Retinal pigment epithelial cell (primary cell): ENCODE results near the gene S100A10.

Experiments
- DNase-seq: peaks from one replicate; pipeline ENCODE4 v3.0.0-alpha.2; 2010; ENCODE audit warnings: low read depth
- H3K4me3 ChIP-seq: 2 replicates; pipeline ENCODE4 v1.5.1; 2011; ENCODE audit warnings: mild to moderate bottlenecking, low read length, control low read depth, moderate library complexity
- TF ChIP-seq, protein P1 (sequence below): conservative IDR thresholded peaks from 2 replicates; pipeline ENCODE4 v1.5.1; 2011; ENCODE audit warnings: low read depth, low read length, control low read depth, inconsistent platforms

The S100A10 gene

DNA sequence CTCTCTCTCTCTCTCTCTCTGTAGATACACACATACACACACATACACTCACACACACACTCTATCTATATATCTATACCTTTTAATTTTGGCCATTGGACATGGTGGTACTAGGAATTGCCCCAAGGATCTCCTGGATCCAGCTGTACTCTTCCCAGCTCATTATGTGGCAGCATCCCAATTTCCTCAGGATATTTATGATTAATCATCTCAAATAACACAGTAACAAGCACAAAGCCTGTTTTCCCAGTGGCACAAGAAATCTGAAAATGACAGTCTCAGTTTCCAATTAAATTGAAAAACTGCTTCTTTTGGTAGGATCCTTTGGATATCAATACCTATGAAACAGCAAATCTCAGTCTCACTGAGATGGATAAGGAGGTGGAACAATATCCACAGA lies 27.6 kb downstream of the S100A10 start:
- TF ChIP-seq, protein P1, sequence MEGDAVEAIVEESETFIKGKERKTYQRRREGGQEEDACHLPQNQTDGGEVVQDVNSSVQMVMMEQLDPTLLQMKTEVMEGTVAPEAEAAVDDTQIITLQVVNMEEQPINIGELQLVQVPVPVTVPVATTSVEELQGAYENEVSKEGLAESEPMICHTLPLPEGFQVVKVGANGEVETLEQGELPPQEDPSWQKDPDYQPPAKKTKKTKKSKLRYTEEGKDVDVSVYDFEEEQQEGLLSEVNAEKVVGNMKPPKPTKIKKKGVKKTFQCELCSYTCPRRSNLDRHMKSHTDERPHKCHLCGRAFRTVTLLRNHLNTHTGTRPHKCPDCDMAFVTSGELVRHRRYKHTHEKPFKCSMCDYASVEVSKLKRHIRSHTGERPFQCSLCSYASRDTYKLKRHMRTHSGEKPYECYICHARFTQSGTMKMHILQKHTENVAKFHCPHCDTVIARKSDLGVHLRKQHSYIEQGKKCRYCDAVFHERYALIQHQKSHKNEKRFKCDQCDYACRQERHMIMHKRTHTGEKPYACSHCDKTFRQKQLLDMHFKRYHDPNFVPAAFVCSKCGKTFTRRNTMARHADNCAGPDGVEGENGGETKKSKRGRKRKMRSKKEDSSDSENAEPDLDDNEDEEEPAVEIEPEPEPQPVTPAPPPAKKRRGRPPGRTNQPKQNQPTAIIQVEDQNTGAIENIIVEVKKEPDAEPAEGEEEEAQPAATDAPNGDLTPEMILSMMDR, result no peak
- DNase-seq, result no peak
- H3K4me3 ChIP-seq, result no peak overlapping the region

- no peak overlapping the region for H3K4me3 ChIP-seq
- TF ChIP-seq, protein P1, result no peak
- no peak for DNase-seq
Observed at GRCh38 chr1:151964510-151964909, 29.1 kb downstream of the S100A10 start.

- no peak overlapping the region for H3K4me3 ChIP-seq
- no peak for DNase-seq
- TF ChIP-seq, protein P1, result no peak
Observed at GRCh38 chr1:151963288-151963687, 30.4 kb downstream of the S100A10 start.

DNA sequence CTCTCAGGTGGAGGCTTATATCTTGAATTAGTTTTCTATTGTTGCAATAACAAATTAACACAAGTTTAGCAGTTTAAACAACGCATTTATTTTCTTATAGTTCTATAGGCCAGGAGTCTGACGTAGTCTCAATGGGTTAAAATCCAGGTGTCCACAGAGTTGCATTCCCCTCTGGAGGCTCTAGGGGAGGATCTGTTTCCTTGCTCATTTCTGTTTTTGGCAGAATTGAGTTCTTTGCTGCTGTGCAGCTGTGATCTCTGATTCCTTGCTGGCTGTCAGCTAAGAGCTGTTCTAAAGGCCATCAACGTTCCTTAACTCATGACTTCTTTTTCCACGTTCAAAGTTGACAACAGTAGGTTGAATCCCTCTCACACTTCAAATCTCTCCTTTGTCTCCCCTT lies 31.8 kb downstream of the S100A10 start:
- no peak overlapping the region for H3K4me3 ChIP-seq
- DNase-seq, result no peak
- TF ChIP-seq, protein P1, result no peak

DNA sequence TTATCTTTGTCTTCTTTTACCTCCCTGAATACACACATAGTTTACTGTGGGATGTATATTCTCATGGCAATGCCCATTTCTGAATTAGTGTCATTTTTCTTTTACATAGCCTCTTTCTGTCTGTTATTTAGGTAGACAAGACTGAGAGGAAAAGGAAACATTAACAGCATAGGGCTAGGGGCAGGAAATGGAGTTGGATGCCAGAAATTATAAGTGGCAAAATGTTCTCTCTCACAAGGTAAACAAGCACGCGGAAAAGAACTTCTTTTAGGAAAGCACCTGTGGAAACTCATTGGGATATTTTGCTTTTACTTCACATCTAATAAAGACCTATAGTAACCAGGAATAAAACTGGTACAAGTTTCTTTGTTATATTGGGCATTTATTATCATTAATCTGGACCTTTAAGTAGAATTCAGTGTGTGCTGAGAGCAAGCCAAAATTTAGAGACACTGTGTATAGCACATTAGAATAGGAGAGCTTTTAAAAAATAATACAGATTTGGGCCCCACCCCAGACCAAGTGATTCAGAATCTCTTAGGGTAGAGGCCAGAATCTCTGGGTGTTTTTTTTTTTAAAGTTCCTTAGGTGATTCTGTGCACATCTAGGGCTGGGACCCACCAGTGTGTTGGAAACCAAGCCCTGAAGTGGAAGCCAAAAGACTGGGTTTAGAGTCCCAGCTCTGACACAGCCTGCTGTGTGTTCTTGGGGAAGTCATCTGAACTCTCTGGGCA lies 32.7 kb downstream of the S100A10 start:
- H3K4me3 ChIP-seq, result no peak overlapping the region
- no peak for DNase-seq
- TF ChIP-seq, protein P1, result no peak

DNA sequence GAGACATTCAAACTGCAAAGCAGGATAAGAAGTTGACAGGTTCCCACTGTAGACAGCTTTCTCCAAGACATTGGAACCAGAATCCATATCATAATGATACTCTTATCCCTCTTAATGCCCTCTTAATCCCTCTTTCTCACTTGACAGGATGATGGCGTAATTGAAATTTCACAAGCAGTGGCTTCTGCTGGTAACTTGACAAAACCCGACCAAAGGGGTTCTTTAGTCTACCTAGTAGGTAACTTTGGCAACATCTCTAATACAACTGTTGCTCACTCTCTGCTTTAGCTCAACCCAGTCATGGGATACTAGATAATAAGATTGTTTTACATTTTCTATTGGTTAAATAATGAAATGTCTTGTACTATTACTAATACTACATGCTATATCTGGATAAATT lies 34.7 kb downstream of the S100A10 start:
- DNase-seq, result no peak
- no peak overlapping the region for H3K4me3 ChIP-seq
- TF ChIP-seq, protein P1, result no peak

- TF ChIP-seq, protein P1, result no peak
- no peak for DNase-seq
- H3K4me3 ChIP-seq, result no peak overlapping the region
Observed at GRCh38 chr1:151956957-151957497, 36.6 kb downstream of the S100A10 start.
